HG03064 (cell line): ENCODE results near the gene PLXNA2.

Experiments
- ATAC-seq: cut with Tn5 transposase; IDR thresholded peaks from one replicate; pipeline ENCODE4 v1.9.1; 2021; ENCODE audit warnings: low read depth; ENCODE audit not compliant: unreplicated experiment

Gene PLXNA2

DNA sequence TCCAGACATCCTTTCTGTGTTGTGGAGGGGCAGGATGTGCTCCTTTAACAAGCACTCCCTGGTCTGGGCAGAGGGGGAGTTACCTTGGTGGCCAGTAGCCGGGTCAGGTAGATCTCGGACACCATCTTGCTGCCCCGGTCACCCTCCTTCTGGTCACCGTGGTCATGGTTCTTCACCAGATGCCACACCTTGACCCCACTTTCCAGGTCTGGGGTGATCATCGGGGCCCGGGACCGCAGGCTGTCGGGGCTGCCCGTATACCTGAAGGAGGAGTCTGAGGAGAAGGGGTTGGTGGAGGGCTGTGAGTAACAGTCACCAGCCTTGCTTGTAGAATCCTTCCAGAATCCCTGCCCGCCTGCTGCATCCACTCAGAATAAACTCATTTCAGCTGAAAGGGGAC is 210.9 kb downstream of the PLXNA2 start:
- ATAC-seq, result no peak

DNA sequence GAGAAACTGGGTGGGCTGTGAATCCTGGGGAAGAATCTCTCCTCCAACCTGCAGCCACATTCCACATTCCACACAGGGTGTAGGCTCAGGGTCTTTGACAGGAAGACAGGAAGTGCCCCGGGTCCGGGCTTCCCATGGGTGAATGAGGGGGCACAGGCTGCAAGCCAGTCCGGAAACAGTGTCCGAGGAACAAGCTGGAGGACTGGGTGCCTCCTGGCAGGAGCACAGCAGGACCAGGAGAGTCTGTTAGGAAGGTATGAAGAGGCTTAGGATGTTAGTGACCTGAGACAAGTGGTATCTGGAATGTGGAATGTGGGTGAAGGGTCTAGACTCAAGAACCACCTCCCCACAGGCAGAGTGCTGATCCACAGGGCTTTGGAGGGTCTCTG is 212.3 kb downstream of the PLXNA2 start:
- ATAC-seq, result no peak

DNA sequence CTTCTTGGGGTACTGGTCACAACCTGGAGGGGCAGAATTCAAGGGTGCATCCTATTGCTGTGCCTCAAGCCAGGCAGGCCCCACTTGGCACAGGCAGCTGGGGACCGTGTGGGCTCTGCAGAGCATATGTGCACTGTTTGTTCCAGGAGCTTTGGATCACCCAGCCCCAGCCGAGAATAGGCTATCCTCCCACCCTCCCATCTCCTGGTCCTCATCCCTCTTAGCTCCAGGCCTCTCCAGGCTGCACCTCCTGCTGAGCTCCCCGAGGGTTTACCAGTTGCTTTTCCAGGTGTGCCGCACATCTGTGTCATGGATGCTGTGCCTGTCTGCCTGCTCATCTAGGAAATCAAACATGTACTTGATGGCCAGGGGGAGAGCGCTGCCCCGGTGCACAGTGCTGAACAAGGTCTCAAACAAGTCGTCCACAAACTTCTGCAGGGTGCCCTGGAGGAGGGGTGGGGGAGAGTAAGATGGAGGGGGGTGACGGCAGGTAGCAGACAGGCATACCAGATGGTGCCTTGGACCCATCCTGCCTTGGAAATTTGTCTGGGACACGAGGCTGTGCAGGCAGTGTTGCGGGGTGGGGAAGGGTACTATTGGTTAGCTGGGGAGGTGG is 212.8 kb downstream of the PLXNA2 start:
- ATAC-seq, result no peak

DNA sequence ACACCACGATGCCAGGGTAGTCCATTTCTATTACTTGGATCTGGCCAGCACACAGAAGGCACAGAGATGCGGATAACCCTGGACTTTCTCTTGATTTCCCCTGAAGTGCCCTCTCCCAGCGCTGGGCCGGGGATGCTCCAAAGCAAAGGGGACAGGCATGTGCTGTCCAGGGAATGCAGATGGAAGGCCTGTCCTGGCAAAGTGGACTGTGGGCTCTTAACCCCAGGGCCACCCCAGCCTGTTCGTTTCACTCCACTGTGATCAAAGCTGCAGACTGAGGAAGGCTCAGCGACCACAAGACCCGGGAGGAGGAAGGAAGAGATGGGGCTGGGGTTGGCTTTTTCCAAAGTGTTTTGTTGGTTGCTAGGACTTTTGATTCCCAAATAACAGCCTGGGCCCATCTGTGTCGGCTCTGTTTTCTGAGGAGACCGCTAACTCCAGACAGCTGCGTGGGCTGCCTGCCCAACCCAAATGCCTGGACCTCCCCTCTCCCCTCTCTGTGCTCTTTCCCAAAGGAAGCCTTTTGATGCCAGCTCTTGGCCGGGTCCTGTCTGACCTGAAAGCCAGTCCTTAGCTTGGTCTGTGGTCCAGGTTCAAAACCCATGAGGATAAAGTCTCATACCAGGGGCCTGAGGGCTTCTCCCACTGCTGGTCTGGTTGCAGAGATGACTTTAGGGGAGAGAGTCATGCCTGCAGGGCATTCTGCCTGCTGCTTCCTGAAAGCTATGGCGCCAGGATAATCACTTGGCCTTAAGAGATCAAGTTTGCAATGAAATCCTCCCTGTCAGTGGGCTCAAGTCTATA is 213.7 kb downstream of the PLXNA2 start:
- no peak for ATAC-seq

DNA sequence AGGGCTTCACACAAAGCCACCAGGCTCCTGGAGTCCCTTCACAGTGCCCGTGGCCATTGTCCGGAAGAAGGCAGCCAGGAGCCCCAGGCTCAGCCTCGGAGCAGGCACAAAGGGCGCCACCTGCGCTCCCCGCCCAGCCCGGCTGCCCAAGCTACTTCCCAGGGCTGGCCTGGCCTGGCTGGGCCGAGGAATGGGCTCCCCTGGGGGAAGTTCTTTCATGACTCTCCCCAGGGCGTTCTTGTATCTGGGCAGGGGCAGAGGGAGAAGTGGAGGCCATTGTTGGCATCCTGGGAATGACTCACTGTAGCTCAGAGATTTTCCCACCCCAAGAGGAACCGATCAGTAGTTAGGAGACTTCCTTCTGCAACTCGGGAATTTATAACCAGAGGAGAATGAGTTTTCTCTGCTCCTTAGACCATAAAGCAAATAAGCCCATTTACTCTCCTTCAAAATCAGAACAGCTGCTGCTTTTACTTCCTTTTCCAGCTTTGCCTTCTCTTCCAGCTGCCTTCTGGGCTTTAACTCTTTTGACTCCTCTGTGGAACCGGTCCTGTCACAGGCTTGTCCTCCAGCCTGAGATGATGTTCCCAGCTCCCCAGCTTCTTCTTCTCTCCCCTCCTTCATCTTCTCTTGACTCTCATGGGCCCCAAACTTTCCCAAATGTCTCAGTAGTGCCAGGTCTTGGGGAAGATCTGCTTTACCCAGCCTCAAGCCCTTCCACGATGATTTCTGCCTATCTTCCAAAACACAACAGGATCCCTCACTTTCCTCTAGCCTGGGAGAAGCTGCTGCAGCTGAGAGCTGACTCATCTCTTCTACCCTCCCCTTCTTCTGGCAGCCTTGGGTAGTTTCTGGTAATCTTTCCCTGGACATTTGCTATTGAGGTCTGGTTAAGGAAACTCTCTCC is 214.6 kb downstream of the PLXNA2 start:
- no peak for ATAC-seq

DNA sequence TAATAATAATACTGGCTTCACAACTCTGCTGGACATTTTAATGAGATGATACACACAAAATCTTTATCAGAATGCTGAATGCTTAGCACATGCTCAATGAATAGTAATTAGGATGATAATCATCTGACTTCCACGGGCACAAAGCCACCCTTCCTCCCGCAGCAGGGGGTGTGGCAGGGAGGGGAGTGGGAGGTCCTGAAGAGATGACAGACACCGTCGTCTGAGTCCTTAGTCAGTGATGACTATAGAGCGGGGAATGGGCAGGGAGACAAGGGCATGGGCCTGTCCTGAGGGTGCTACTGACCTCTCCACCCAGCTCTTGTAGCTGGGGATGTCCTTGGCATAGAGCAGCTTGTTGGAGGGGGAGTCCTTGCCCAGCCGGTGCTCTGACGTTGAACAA is 215.7 kb downstream of the PLXNA2 start:
- no peak for ATAC-seq

DNA sequence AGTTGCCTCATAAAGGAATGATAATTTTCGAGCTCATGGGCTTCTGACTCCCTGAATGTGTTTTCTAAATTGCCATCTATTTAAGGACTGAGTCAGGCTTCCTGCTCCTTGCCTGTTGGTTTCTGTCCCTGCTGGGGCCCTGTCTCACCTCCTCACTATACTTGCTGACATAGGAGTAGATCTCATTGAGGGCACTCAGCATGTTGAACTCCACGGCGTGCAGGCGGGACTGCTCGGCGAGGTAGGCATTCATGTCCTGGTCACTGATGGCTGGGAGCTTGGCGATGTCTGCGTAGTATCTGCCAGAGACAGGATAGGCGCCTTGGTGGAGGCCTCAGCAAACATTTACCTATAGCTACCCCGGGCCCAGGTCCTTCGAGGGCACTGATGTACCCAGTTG is 216.3 kb downstream of the PLXNA2 start:
- no peak for ATAC-seq

DNA sequence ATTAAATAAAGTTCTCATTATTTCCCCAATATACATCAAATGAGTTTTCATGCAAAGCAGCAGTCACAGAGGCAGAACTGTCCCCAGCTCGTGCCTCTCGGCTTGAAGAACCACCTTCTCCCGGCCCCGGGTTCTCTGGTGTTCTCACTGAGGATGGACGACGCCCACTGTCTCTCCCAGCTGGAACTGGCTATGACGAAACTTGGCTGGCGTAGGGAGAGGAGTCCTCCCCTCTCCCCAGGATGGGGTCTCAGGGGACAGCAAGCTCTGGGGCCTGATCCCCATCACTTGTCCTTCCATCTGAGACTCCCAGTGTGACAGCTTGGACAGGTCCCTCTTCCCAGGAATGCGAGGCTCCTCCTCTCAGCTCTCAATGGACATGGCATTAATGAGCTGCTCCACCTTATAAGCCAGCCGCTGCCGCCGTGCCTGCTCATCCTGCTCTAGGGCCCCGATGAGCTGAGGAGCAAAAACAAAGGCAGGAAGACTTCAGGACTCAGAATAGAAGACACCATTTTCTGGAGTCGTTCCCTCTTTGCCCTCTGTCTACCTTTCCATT is 217.2 kb downstream of the PLXNA2 start:
- ATAC-seq, result no peak

DNA sequence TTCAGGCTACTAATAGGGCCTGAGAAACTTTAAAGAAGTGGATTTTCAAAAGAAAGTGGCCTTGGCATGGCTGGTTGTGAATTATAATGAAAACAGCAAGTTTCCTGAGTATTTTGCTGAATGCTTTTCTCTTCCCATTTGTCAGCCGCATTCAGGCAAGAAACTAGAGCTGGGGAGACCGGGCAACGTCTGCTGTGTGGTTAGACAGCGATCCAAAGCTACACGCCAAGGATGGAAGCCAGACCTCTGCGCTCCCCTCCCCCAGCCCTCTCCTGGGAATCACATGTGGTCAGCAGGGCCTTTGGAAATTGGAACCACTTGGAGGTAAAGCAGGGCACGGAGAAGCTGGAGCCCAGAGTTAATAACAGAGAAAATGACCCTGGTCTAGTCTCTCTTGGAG is 219.2 kb downstream of the PLXNA2 start:
- ATAC-seq, result no peak

DNA sequence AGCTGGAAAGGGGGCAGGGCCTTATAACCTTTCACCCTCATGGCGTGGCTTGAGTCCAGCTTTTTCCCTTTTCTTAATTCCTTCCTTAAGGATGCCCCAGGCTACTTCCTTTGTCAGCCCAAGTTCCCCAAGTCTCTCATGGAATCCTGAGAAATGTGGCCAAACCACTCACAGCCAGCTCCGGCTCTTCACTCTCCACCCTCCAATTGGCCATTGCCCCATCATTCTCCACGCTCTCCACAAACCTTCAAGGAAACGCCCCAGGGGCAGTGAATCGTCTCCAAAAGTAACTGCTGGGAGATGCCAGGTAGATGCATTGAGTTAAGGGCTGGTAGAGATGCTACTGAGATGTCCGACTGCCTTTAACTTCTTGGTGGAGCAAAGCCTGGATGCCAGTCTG is 219.8 kb downstream of the PLXNA2 start:
- no peak for ATAC-seq

DNA sequence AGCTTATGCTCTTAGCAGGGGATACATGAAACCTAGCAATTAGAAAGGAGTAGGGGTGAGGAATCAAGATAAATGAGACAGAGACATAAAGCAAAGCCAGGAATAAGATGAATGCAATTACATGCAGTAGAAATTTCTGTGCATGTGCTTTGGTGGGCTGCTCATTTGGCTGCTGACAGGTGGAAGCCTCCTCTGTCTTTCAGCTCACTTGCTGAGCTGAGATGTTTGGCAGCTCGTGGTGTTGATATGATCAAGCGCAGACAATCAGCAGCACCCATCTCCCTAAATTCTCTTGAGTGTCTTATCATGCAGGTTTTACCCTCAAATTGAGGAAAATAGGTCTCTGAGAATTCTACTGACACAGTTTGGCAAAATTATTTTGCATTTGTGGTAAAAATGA is 224.9 kb downstream of the PLXNA2 start:
- no peak for ATAC-seq

DNA sequence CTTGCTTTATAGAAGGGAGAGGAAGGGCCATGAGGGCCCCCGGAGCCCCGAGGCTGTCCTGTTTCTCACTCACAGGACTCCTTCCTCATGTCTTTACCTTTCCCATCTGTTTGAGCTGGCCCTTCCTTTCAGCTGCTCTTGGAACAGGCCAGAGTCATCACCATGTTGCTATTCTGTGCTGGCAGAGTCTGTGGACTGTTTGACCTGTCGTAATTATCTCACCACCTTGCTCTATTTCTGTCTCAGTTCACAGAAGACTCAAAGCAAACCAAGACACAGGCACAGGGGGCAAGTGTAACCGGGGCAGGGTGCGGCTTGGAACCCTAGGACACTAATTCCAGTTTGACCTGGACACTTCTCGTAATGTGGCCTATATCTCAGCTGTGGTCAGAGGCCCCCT is 228.9 kb downstream of the PLXNA2 start:
- no peak for ATAC-seq

DNA sequence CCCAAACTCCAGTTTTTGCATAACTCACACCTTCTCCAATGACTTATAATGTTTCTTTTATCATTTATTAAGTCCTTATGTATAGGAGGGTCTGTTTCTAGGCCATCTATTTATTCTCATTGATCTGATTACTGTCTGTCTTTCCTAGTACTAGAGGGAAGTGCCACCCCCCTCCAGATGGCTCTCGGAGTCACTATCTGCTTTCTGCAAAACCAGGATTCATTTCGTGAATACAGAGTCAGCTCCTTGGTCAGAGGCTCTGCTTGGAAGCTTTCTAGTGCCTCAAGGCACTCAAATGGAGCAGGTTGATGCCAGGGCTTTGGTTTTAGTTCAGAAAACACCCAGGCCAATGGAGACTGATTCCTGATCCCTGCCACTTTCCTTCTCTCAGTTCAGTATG is 231.0 kb downstream of the PLXNA2 start:
- no peak for ATAC-seq

DNA sequence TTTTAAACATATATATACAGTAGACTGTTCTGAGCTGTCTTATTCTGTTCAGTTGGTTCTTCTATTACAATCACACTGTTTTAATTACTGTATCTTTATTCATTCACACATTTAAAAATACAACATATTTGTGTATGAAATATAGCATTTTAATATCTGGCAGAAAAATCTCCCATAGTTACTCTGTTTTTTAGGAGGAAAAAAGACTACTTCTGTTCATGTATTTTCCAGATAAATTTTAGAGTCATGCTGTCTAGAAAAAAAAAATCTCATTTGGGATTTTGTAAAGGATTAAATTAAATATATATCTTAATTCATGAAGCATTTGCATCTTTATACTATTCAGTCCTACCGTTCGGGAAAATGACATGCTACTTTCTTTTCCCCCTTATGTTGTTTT is 231.5 kb downstream of the PLXNA2 start:
- no peak for ATAC-seq

DNA sequence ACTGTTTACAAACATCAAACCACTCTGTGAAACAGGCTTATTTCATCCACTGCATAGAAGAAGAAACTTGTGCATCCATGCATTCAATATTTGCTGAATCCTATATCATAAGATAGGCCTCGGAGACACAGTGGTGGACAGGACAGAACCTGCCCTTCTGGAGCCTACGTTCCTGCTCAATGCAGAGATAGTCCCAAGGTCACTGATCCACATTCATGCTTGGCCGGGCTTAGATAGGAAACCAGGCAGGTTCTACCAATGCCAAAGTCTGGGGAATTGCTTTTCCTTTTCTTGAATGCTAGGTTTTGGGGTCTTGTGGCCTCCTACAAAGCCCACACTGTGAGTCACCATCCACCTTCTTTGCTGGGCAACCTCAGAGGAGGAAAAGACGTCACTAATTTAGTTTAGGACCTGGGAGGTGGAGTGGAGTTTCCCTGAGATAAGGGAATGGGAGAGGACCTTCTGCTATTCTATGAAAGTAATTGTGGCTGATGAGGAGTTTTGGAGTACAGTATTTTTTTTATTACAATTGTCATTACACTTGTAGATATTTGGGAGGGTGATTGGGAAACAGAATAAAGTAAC is 233.6 kb downstream of the PLXNA2 start:
- no peak for ATAC-seq

DNA sequence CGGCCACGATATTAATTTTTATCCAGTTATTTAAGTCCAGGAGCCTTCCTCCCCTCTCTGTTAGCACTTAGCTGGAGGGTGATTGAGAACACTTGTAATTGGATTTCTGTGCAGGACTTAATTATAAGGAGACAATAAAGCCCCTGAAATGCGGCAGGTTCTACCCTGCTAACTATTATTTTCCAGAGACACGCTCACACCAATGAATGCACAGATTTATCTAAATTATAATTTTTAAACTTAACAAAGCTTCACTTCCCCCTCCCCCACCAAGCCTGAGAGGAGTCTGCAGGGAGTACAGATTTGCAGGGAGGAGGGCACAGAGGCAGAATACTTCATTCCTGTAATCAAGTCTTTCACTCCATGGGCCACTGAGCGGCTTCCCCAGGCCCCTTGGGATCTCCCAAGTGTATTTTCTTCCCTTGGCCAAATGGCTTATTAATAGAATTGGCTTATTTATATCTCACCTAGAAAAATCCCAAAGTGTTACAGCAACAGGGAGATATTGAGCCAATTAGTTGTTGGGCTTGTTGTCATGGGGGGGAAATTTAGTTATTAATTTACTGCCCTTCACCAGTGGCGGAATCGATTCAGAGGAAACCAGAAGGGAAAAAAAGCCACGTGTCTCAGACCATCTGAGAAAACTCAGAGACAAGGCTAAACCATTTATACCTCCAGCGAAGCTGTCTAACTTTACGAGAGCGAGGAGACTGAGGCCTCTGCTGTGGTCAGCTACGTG is 234.3 kb downstream of the PLXNA2 start:
- no peak for ATAC-seq

DNA sequence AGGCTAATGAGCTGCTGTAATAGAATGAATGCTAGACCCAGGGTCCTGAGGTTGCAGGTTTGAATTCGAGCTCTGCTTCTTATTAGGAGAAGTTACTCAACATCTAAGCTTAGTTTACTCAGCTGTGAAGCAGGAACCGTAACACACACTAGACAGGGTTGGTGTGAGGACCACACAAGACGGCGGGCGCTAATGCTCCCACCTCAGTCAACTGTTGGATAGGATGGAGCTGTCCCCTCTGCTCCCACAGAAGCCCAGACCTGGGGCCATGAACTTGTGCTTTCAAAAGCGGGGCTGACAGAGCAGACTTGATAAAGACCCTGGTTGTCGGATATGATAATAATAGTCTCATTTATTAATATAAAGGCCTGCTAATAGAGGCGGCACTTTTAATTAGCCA is 234.9 kb downstream of the PLXNA2 start:
- ATAC-seq, result no peak

DNA sequence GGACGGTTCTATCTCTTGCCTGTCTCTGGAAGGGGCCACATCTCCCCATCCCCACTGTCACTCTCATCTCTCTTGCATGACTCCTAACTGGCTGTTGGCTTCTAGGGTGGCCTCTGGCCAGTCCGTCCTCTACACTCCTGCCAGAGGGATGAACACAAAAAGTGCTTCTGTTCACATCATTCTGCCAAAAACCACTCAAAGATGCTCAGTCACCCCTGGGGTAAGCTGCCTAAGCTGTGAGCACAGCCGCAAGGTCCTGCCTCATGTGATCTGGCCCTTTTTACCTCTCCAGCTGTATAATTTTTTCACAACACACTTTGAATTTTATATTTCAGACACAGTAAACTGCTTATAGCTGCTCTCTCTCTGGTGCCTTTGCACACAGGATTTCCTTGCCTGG is 235.7 kb downstream of the PLXNA2 start:
- no peak for ATAC-seq

DNA sequence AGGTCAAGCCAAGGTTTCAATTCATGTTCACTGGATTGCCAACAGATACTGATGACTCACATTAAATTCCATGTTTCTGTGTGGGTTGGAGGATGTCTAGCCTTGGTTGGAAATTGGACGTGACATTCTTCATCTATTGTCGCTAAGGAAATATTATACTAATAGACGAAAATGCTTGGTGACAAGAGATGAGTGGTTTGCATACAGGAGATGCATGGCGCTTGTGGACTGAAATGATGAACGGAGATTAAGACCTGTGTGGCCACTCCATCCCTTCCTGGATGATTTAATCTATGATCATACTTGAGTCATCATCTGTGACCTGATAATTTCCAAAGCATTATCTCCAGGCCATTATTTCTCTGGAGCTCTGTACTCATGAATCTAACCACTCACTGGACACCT is 236.2 kb downstream of the PLXNA2 start:
- no peak for ATAC-seq

DNA sequence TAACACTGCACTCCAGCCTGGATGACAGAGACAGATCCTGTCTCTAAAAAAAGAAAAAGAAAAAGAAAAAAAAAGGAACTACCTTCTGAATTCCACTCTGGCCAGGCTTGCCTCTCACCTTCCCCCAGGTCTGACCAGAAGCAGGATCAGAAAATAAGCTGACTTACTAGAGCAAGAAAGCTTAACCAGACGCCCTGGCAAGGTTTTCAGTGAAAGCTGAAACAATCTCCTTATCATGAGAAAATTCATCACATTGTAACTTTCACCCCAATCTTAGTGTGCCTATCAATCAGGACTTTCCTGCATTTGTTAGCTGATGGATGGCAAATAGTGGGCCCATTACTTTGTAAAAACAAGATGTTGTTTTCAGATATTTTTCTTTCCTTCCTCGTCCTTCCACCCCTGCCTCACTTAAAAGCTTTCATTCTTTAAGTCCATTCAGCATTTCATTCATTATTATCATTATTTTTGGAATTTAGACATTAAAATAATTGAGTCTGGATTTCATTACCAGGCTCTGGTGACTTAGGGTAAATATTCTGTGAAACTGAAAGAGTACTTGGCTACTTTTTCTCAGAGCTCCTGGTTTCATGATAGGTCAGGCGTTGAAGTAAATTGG is 236.8 kb downstream of the PLXNA2 start:
- no peak for ATAC-seq
